K562 (cell line): Measurements from ENCODE around the gene SSBP1. TPM values are rescaled to one million over a fixed set of nuclear protein-coding genes. Genes with fewer than 3 reads are reported as not detected.
A peak's percentile ranks its signal among the peaks of the same experiment; 100 is the strongest.

Source experiments
- ATAC-seq: fragments of 200-7000 bp; cut with Tn5 transposase; 3 replicates; pipeline ENCODE4 v1.9.1; 2020; ENCODE audit warnings: moderate library complexity
- BruUV-seq: library from RNA; stranded (reverse); fragments of 400-500 nt; replicated peaks from 2 replicates; lab custom pipeline; 2021; lab: Mats Ljungman, UMichigan
- CTCF ChIA-PET: fragments of 300-600 bp; formaldehyde crosslinking; extraction: SDS; loops from one replicate; lab custom pipeline; 2021; ENCODE audit warnings: low intra/inter-chr PET ratio; lab: Yijun Ruan, JAX
- POLR2A ChIA-PET: fragments of 300-600, 350-650 bp; sonication (Branson Sonifier 250); formaldehyde crosslinking; extraction: SDS; loops from one replicate; lab custom pipeline; 2021; ENCODE audit warnings: antibody characterized with exemption, inconsistent platforms; lab: Yijun Ruan, JAX
- DNase-seq, 4 experiments: peaks; one replicate each; pipeline versions ENCODE4 v3.0.0 to v3.0.0-alpha.2; 2011 to 2018; ENCODE audit warnings: low spot score in 3 of 4, mixed read lengths in 3 of 4; ENCODE audit errors: extremely low read depth in 1 of 4
- FAIRE-seq: peaks from 2 replicates; lab custom pipeline; 2011; peaks lifted over from hg19 to GRCh38; lab: Jason Lieb, UNC
- H2AFZ ChIP-seq: 2 replicates; pipeline ENCODE4 v1.6.0; 2011; ENCODE audit warnings: low read depth, low read length, control low read depth, inconsistent platforms
- H3K27ac ChIP-seq: fragments of 200-600 bp; 3 replicates; pipeline ENCODE4 v1.8.0; 2011; ENCODE audit warnings: low read depth, mild to moderate bottlenecking, control low read depth, inconsistent platforms, low read length, moderate library complexity, mixed read lengths; ENCODE audit errors: extremely low read depth
- H3K27me3 ChIP-seq, 2 experiments: fragments of 300-600 bp in 1 of 2; 2 replicates in 1 of 2; 3 replicates in 1 of 2; pipeline versions ENCODE4 v1.6.0 to v1.8.0; 2011; ENCODE audit warnings: inconsistent platforms in 2 of 2, low read length in 2 of 2, mild to moderate bottlenecking in 1 of 2, mixed read lengths in 1 of 2, moderate library complexity in 1 of 2; ENCODE audit not compliant: control insufficient read depth in 2 of 2, insufficient read depth in 2 of 2
- H3K36me3 ChIP-seq: fragments of 300-600 bp; 3 replicates; pipeline ENCODE4 v1.8.0; 2011; ENCODE audit warnings: mild to moderate bottlenecking, low read length, inconsistent platforms; ENCODE audit not compliant: control insufficient read depth, insufficient read depth
- H3K4me1 ChIP-seq, 2 experiments: fragments of 200-600 bp in 1 of 2; replicated peaks in 1 of 2; 2 replicates in 1 of 2; 3 replicates in 1 of 2; pipeline versions ENCODE4 v1.5.1 to v1.8.0; 2011; ENCODE audit warnings: inconsistent platforms in 2 of 2, low read length in 2 of 2, mild to moderate bottlenecking in 1 of 2, mixed read lengths in 1 of 2, moderate library complexity in 1 of 2; ENCODE audit not compliant: control insufficient read depth in 2 of 2, insufficient read depth in 2 of 2
- H3K4me2 ChIP-seq: 2 replicates; pipeline ENCODE4 v1.6.1; 2011; ENCODE audit warnings: low read length, control low read depth, inconsistent platforms, mixed read lengths; ENCODE audit not compliant: insufficient read depth
- H3K4me3 ChIP-seq: fragments of 200-600 bp; sonication (generic), shearing (Covaris generic); 2 replicates; pipeline ENCODE4 v1.5.1; 2016; ENCODE audit warnings: control low read depth, inconsistent platforms
- H3K79me2 ChIP-seq: fragments of 200-600 bp; 3 replicates; pipeline ENCODE4 v1.8.0; 2011; ENCODE audit warnings: low read length, inconsistent platforms; ENCODE audit not compliant: control insufficient read depth, insufficient read depth
- H3K9ac ChIP-seq, 2 experiments: 2 replicates each; pipeline versions ENCODE4 v1.6.0 to v1.6.1; 2011; ENCODE audit warnings: low read depth in 2 of 2, low read length in 2 of 2, control low read depth in 1 of 2, inconsistent platforms in 1 of 2, mild to moderate bottlenecking in 1 of 2, mixed read lengths in 1 of 2; ENCODE audit not compliant: insufficient read depth in 1 of 2
- H3K9me1 ChIP-seq: one replicate; pipeline ENCODE4 v1.6.0; 2011; ENCODE audit warnings: inconsistent platforms, mild to moderate bottlenecking, low read length, moderate library complexity; ENCODE audit not compliant: control insufficient read depth, insufficient read depth
- H3K9me3 ChIP-seq: replicated peaks from 2 replicates; pipeline ENCODE4 v1.5.1; 2011; ENCODE audit warnings: low read depth, low read length, inconsistent platforms; ENCODE audit not compliant: control insufficient read depth, insufficient read depth
- H4K20me1 ChIP-seq: replicated peaks from 2 replicates; pipeline ENCODE4 v1.6.1; 2011; ENCODE audit warnings: low read length, inconsistent platforms, mixed read lengths; ENCODE audit not compliant: control insufficient read depth, insufficient read depth
- CCNT2 ChIP-seq: IDR thresholded peaks from 2 replicates; pipeline ENCODE4 v1.6.1; 2011; ENCODE audit warnings: borderline replicate concordance, low read depth, mild to moderate bottlenecking, moderate library complexity, mixed read lengths, low read length; ENCODE audit not compliant: insufficient read length; ENCODE audit errors: extremely low read depth
- CEBPG ChIP-seq, 3 experiments: fragments of 200-800 bp in 1 of 3; sonication (Bioruptor generic) in 1 of 3; sonication (generic) in 1 of 3; formaldehyde crosslinking in 1 of 3; IDR thresholded peaks in 2 of 3; conservative IDR thresholded peaks in 1 of 3; 2 replicates each; pipeline versions ENCODE4 v1.6.1 to v1.8.0; 2016 to 2022; ENCODE audit warnings: missing compliant biosample characterization in 2 of 3, missing genetic modification characterization in 2 of 3, mild to moderate bottlenecking in 1 of 3, missing genetic modification reagents in 1 of 3
- CXXC5 ChIP-seq: fragments of 250-450 bp; sonication (Bioruptor Pico); IDR thresholded peaks from 2 replicates; pipeline ENCODE4 v1.8.0; 2022; ENCODE audit warnings: inconsistent platforms, mild to moderate bottlenecking, moderate library complexity
- E2F6 ChIP-seq, 2 experiments: IDR thresholded peaks; 2 replicates each; pipeline ENCODE4 v1.6.1; 2011; ENCODE audit warnings: borderline replicate concordance in 1 of 2, control low read depth in 1 of 2, low read depth in 1 of 2, low read length in 1 of 2, mild to moderate bottlenecking in 1 of 2, mixed read lengths in 1 of 2, moderate library complexity in 1 of 2; ENCODE audit not compliant: insufficient read depth in 1 of 2, insufficient read length in 1 of 2, poor library complexity in 1 of 2, severe bottlenecking in 1 of 2; ENCODE audit errors: extremely low read depth in 1 of 2
- ERF ChIP-seq: fragments of 450-650 bp; formaldehyde crosslinking; IDR thresholded peaks from 2 replicates; pipeline ENCODE4 v1.4.0; 2020; ENCODE audit warnings: mild to moderate bottlenecking, mixed read lengths
- EZH2 ChIP-seq: IDR thresholded peaks from 2 replicates; pipeline ENCODE4 v1.6.1; 2012; ENCODE audit warnings: low read depth, mild to moderate bottlenecking, inconsistent platforms, low read length, borderline replicate concordance
- GABPB2 ChIP-seq: fragments of 250-450 bp; sonication (Bioruptor Pico); conservative IDR thresholded peaks from 2 replicates; pipeline ENCODE4 v1.5.1; 2021; ENCODE audit warnings: mild to moderate bottlenecking
- HDAC6 ChIP-seq: IDR thresholded peaks from 2 replicates; pipeline ENCODE4 v1.6.1; 2012; ENCODE audit warnings: low read depth, mild to moderate bottlenecking, control low read depth, inconsistent platforms, low read length, moderate library complexity
- HNRNPL ChIP-seq: fragments of 200-400 bp; formaldehyde crosslinking; IDR thresholded peaks from 2 replicates; pipeline ENCODE4 v1.6.1; 2017; ENCODE audit warnings: low read depth, mild to moderate bottlenecking, low read length
- IRF1 ChIP-seq: sonication (generic); formaldehyde crosslinking; IDR thresholded peaks from 2 replicates; pipeline ENCODE4 v1.8.0; 2022; ENCODE audit warnings: missing genetic modification reagents, mild to moderate bottlenecking, borderline replicate concordance
- NCOR1 ChIP-seq: fragments of 450-650 bp; IDR thresholded peaks from 2 replicates; pipeline ENCODE4 v1.6.1; 2016; ENCODE audit warnings: mild to moderate bottlenecking, moderate library complexity
- PHF8 ChIP-seq: fragments of 200-600 bp; sonication (generic); IDR thresholded peaks from 2 replicates; pipeline ENCODE4 v1.6.1; 2012; ENCODE audit warnings: mixed run types, mild to moderate bottlenecking, inconsistent platforms, low read length, moderate library complexity, borderline replicate concordance
- RFX7 ChIP-seq: fragments of 250-450 bp; sonication (Bioruptor Pico); IDR thresholded peaks from 2 replicates; pipeline ENCODE4 v1.5.1; 2021; ENCODE audit warnings: mild to moderate bottlenecking
- SMAD4 ChIP-seq: fragments of 250-450 bp; sonication (Bioruptor Pico); conservative IDR thresholded peaks from 2 replicates; pipeline ENCODE4 v1.8.0; 2021; ENCODE audit warnings: inconsistent platforms, mild to moderate bottlenecking, moderate library complexity
- SRSF1 ChIP-seq: fragments of 200-400 bp; formaldehyde crosslinking; IDR thresholded peaks from 2 replicates; pipeline ENCODE4 v1.6.1; 2017; ENCODE audit warnings: mild to moderate bottlenecking, low read depth, low read length, moderate library complexity
- VEZF1 ChIP-seq: fragments of 200-800 bp; sonication (Bioruptor generic); IDR thresholded peaks from 2 replicates; pipeline ENCODE4 v1.6.1; 2017; ENCODE audit warnings: missing genetic modification characterization, missing compliant biosample characterization
- ZNF124 ChIP-seq: sonication (generic); formaldehyde crosslinking; IDR thresholded peaks from 2 replicates; pipeline ENCODE4 v1.8.1; 2022; ENCODE audit warnings: missing genetic modification reagents
- ZZZ3 ChIP-seq: fragments of 450-650 bp; IDR thresholded peaks from 2 replicates; pipeline ENCODE4 v1.6.1; 2016; ENCODE audit warnings: antibody characterized with exemption, mild to moderate bottlenecking, moderate library complexity
- WGBS: fragments of 100-300 bp; shearing (Covaris generic); methylation state at CpG from one replicate; pipeline ENCODE4 v1.1.6; 2016; ENCODE audit warnings: low coverage, mixed read lengths; ENCODE audit not compliant: insufficient coverage; ENCODE audit errors: missing lambda C conversion rate; 5-methylcytosine and 5-hydroxymethylcytosine counted together
- in situ Hi-C: fragments of 300-500 bp; cut with MboI; formaldehyde crosslinking; loops from 4 replicates; pipeline ENCODE4 v1.15.0; 2018; ENCODE audit warnings: inconsistent platforms, mixed read lengths
- intact Hi-C: fragments of 100-400 bp; cut with micrococcal nuclease; formaldehyde crosslinking; loops from 2 replicates; pipeline ENCODE4 v1.14.2; 2022
- polyA plus RNA-seq, 8 experiments: library from polyadenylated mRNA; depleted of rRNA in 4 of 8; stranded (reverse) in 5 of 8; unstranded in 3 of 8; fragments of >200 nt; fragmentation: Nextera tagmentation in 2 of 8; fragmentation: Illumina TruSeq in 1 of 8; extraction: Ambion mirVana in 2 of 8; extraction: Trizol in 1 of 8; gene quantifications; 2 replicates each; pipeline versions ENCODE4 v1.2.1 to v1.2.3, GENCODE V29; 2011 to 2014; ENCODE audit warnings: inconsistent platforms in 1 of 8, missing spikeins in 1 of 8
- total RNA-seq, 7 experiments: library from RNA; depleted of rRNA in 6 of 7; stranded (reverse); fragments of >200 nt in 6 of 7; fragmentation: Illumina TruSeq in 2 of 7; extraction: Trizol in 2 of 7; gene quantifications; 2 replicates each; pipeline versions ENCODE4 v1.2.1 to v1.2.3, GENCODE V29; 2011 to 2021; ENCODE audit warnings: low replicate concordance in 1 of 7

SSBP1 gene
- total and polyA plus RNA-seq, 9 of the 15 experiments (the other 6 are each of a cell fraction or from before 2014, with no cell fraction given), result 404 to 1,996 (median 835) TPM

- intact Hi-C loops (no loop called here), in situ Hi-C loops (no loop called here)
- CTCF ChIA-PET, result no interaction called here
- Histone ChIP-seq H3K9me1 (no peaks in the 10 kb centered on the region), H3K9ac (peak within 1 kb of the TSS in 1 of 2 experiments; percentile 69; a peak in 2 of 4 replicates), H3K27me3 (peaks cover 41 to 67% of the 10 kb centered on the region in 2 experiments), H4K20me1 (no peaks in the 10 kb centered on the region; the same call in 1 of the 2 replicates), H3K27ac (no peak within 1 kb of the TSS), H3K4me3 (peak within 1 kb of the TSS; percentile 38), H3K79me2 (no peaks in the 10 kb centered on the region), H3K4me1 (peaks cover 0 to 10% of the 10 kb centered on the region in 2 experiments; a peak in 2 of 5 replicates), H3K9me3 (no peaks in the 10 kb centered on the region), H3K4me2 (peak within 1 kb of the TSS; percentile 71), H2AFZ (peak within 1 kb of the TSS; percentile 65), H3K36me3 (no peaks in the 10 kb centered on the region)
- FAIRE-seq (no peak), ATAC-seq (peak; percentile 78), DNase-seq (peak; percentile 61 to 82 (median 75))
- no TSS peak for BruUV-seq
- 1% methylated on average over 38 of the region's 62 CpGs for WGBS
- POLR2A ChIA-PET, result interaction anchor here (1.4 kb wide), 1 partner anchor 36 kb away, joined by 5 read pairs; the partner anchor contains the start of gene SSBP1
- TF ChIP-seq SRSF1, result no peak
- no peak for TF ChIP-seq CEBPG (CRISPR knock-in tag; IDR thresholded peaks at IDR 0.05)
- TF ChIP-seq CEBPG (tag; conservative IDR thresholded peaks at IDR 0.05 in 1 of 2, IDR thresholded peaks at IDR 0.05 in 1 of 2), result peak in 1 of 2 experiments; percentile 28; a peak in 1 of 4 replicates
- TF ChIP-seq E2F6 (IDR thresholded peaks at IDR 0.05; ENCODE audit: borderline replicate concordance in 1 of 2, extremely low read depth in 1 of 2, insufficient read depth in 1 of 2, insufficient read length in 1 of 2, low read depth in 1 of 2, low read length in 1 of 2, poor library complexity in 1 of 2, severe bottlenecking in 1 of 2), result peak in 1 of 2 experiments; percentile 19
- no peak for TF ChIP-seq ZZZ3
- peak; percentile 75 for TF ChIP-seq VEZF1
- TF ChIP-seq ZNF124 (CRISPR knock-in tag), result no peak
- no peak for TF ChIP-seq HDAC6
- TF ChIP-seq CXXC5 (CRISPR knock-in tag), result peak; percentile 38; the same call in 1 of the 2 replicates
- 0 out of 2 replicates have a peak, but pooled peaks have one; percentile 23 for TF ChIP-seq SMAD4 (CRISPR knock-in tag)
- TF ChIP-seq EZH2, result peak; percentile 97
- no peak for TF ChIP-seq GABPB2 (CRISPR knock-in tag)
- TF ChIP-seq ERF (CRISPR knock-in tag), result no peak
- TF ChIP-seq IRF1 (CRISPR knock-in tag), result no peak
- no peak for TF ChIP-seq NCOR1
- no peak for TF ChIP-seq RFX7 (CRISPR knock-in tag)
- peak; percentile 26; the same call in 1 of the 2 replicates for TF ChIP-seq PHF8
- TF ChIP-seq HNRNPL, result no peak
- peak; percentile 10 for TF ChIP-seq CCNT2
Measured at GRCh38 chr7:141702047-141702567, 36.1 kb upstream of the SSBP1 start, which contains the start of gene DENND11. DENND11 (minus strand) TSS chr7:141702166; CDS start chr7:141702153, 13 bp downstream.
